GM21619 (cell line): Measurements from ENCODE around the gene MYOCD.
A peak's percentile ranks its signal among the peaks of the same experiment; 100 is the strongest.

ENCODE experiments used
- ATAC-seq: cut with Tn5 transposase; IDR thresholded peaks from one replicate; pipeline ENCODE4 v1.9.1; 2021; ENCODE audit not compliant: unreplicated experiment

Gene MYOCD

DNA sequence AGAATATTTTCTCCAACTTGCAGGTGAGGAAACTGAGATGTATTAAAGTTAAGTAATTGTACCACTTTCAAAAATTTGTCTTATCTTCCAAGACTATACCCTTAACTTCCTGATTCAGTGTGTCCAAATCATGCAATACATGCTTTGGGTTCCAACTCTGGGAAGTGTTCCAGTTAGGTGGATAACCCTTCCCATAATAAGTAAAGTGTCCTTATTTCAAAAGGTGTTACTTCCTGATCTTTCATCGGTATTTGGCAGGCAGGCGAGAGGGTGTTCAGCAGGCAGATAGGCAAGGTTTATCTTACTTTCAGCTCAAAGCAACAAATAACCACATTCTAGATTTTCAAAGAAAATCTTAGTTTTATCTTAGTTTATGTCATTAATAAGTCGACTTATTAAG, 77.4 kb downstream of the MYOCD start:
- ATAC-seq = no peak

GRCh38 chr17:12744298-12744697, 78.6 kb downstream of the MYOCD start:
- no peak for ATAC-seq

DNA sequence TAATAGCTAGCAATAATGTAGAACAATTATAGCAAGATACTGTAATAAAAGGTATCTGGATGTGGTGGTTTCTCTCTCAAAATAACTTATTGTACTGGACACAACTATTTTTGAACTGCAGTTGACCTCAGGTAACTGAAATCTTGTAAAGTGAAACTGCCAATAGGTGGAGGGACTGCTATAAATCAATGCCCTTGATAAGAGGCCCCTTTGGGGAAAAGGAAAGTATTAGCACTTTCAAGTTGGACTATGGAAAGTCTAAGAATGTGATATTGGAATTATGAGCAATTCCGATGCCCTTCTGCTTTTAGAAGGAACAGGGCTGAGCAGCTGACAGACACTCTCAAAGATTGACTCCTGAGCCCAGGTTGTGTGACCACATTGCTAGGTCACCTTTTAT, 79.1 kb downstream of the MYOCD start:
- ATAC-seq = no peak

GRCh38 chr17:12745486-12745885, 79.8 kb downstream of the MYOCD start:
- ATAC-seq = no peak

GRCh38 chr17:12756786-12757185, 91.1 kb downstream of the MYOCD start:
- ATAC-seq = no peak

DNA sequence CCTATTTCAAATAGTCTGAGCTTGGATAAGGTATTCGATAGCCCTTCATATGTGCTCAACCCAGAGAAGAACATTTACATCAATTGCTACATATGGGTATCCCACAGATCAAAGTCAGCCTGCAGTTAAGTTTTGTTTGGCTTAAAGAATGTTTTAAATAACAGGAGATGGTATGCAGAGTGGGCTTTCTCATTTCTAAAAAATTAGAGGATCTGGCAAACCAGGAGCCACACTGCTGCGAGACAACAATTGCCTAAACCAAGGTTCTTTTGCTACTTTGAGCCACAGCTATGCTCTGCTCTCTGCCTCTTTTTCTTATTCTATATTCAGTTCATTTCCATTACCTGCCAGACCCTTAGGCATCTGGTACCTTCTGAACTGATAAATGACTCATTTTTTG, 93.4 kb downstream of the MYOCD start:
- no peak for ATAC-seq

DNA sequence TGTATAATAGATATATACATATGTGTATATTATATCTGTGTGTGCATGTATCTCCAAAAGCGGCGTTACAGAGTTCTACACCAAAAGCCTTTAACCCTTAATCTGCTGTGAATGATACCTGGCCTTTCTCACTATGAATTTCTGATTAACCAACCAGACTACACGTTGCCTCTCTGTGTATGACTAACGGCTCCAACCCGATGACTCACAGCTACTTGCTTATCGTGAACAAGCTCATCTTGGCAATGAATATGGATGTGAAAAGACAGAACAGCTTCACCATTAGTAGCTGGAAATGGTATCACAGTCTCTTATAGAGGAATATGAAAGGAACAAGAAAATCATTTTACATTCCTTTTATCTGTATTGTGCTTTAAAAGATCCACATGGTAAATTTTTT, 99.9 kb downstream of the MYOCD start:
- no peak for ATAC-seq

GRCh38 chr17:12768255-12768654, 102.6 kb downstream of the MYOCD start:
- ATAC-seq = no peak

GRCh38 chr17:12769981-12770380, 104.3 kb downstream of the MYOCD start:
- ATAC-seq = no peak

DNA sequence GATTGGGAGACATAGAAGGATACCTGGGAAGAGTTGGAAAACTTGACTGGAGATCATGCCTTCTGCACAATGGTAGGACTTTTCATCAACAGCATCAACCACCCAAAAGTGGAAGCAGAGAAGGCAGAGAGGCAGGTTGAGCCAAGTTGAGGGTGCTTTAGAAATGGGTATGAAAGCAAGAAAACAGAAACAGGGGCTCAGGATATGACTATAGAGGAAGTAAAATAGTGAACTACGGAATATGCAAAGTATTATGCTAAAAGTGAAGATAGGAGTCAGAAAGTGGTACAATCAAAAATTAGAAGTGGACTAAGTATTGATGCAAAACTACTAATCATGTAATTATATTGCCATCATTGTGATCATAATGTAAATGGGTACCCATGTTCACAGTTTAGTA, 107.5 kb downstream of the MYOCD start:
- ATAC-seq = no peak

- ATAC-seq = peak; percentile 88
These were observed 123.4 kb downstream of the MYOCD start for GRCh38 chr17:12789075-12789480.

DNA sequence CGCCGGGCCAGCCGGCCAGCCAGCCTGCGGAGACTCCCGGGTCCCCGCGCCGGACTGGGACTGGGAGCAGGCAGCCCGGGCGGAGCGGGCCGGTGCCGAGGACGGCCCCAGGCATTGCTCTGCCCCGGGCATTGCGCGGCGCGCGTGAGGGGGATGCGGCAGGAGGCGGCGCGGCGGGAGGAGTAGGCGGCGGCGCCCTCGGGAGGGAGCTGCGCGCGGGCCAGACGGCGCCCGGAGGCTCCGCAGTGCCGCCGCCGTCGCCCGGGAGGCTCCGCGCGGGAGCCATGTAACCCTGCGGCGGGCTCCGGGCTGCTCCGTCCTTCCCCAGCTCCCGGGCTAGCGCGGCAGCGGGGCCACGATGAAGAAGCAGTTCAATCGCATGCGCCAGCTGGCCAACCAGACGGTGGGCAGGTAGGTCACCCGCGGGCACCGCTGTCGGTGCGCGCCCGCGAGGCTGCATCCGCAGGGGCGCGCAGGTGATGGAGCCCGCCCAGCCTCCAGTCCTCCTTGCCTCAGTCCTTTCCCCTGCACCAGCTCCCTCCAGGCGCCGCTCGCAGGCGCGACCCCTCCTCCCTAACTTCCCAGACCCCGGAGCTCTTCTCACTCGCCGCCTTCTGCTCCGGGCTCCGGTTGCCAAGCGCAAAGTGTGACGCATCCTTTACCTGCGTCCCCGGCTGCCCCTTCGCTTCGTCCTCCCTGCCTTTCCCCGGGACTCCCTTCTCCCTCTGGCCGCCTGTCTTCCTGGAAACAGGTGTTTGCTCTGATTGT, 124.0 kb downstream of the MYOCD start, which contains the start of gene ARHGAP44:
TSS of gene ARHGAP44 (plus strand) at position 18 of the 768 bp plus-strand sequence. CDS start at position 359, 341 bp downstream.
- ATAC-seq = peak; percentile 70

DNA sequence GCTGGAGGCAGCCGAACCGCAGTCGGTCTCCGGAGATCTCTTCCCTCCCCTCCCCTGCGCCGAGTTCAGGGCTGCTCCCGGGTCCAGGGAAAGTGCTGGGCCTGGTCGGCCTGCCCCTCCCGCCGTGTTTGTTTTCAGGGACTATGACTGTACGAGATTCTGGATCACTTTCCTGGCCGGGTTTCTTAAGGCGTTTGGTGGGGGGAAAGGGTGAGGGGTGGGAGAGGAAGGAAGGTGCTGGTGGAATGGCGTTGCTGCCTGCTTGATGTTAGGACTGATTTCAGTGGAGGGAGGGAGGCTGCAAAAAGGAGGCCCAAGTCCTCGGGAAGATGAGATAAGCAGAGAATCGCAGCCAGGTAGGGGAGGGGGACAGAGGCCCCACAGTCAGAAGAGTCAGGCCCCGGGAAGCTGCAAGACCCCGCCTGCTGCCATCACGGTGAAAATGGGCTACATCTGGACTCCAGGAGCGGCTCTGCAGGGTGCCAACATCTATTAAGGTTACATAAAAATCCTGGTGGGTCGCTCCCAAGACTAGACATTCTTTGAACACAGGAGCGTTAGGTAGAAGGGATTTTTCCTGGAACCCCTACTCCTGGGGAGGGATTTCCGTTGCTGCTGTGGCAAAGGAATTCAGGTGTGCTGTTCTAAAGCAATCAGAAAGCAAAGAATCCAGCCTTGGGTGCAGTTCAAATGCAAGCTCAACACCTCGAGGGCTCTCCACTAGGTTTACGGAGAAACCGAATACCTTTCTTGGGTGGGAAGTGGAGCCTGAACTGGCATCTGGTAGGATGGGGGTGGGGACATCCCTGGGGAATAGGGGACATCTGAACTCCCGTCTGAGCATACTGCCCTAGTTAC, 124.8 kb downstream of the MYOCD start:
- ATAC-seq = no peak

GRCh38 chr17:12794919-12795532, 129.3 kb downstream of the MYOCD start:
- no peak for ATAC-seq

DNA sequence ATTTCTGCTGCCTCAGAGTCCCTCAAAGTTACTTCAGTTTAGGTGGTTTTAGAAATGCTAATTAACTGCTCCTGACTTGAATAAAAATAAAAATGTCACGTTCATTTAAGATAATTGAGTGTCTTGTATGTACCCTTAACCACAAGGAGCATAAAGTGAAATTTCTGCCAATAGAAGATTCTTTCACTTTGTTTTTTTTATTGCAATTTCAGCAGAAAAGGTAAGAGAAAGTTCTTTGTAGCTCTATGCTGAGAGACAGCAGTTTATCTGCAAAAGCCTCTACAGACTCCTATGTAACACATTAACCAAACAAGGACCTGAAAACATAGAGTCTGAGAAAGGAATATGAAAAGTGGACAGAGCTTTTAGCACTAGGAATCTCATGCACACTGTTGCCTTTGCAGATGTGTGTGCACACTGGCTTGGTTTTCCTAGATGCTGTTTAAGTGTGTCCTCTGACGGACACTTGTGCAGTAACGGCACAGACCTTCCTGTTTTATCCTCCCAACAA, 135.2 kb downstream of the MYOCD start:
- no peak for ATAC-seq

DNA sequence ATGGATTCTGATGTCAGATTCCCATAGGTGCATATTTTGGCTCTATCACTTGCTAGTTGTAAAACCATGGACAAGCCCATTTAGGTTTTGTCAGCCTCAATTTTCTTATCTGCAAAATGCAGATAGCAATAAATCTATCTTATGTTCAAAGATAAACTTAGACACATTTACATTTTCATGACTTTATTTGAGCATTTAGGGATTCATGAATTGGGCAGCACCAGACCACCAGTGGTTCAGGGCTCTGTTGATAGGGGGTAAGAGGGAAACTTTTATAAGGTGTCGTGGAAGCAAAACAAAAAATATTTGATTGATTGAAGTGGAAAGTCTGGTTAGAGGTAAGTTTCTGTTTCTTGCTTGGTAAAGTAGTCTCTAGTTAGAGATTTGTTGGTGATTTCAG, 140.9 kb downstream of the MYOCD start:
- ATAC-seq = no peak

- no peak for ATAC-seq
These were observed 143.0 kb downstream of the MYOCD start for GRCh38 chr17:12808723-12809122.

GRCh38 chr17:12812877-12813276, 147.2 kb downstream of the MYOCD start:
- no peak for ATAC-seq

DNA sequence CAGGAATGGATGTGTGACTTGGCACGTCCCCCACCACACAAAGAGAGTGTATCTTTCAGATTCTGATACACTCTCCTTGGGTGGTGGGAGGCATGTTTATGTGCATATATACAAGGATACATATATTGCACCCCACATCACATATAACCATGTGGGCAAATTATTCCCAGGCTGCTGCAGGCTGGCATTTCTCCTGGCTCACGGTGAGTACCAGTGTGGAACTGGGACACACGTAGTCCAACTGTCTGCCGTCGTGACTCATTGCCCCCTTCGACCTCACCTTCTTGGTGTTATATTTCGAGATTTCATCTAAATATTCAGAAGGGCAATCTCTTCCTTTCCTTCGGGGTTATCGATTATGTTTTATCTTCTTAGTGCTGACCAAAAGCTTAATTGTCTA, 148.0 kb downstream of the MYOCD start:
- no peak for ATAC-seq

- ATAC-seq = no peak
These were observed 149.0 kb downstream of the MYOCD start for GRCh38 chr17:12814718-12815117.

GRCh38 chr17:12815642-12816141, 150.0 kb downstream of the MYOCD start:
- peak; percentile 98 for ATAC-seq
